Neural progenitor cell (in vitro differentiated cells): ENCODE results near the gene EPHA1. TPM values are rescaled to one million over a fixed set of nuclear protein-coding genes. Genes with fewer than 3 reads are reported as not detected.
A peak's percentile ranks its signal among the peaks of the same experiment; 100 is the strongest.

Source experiments
- DNase-seq: peaks from one replicate; pipeline ENCODE4 v3.0.0-alpha.2; 2016; ENCODE audit warnings: low spot score
- H2AFZ ChIP-seq: fragments of 200-600 bp; sonication (generic); replicated peaks from 2 replicates; pipeline ENCODE4 v1.6.1; 2016; ENCODE audit warnings: antibody characterized with exemption
- H3F3A ChIP-seq: fragments of 200-600 bp; sonication (generic); 2 replicates; pipeline ENCODE4 v1.6.1; 2016; ENCODE audit warnings: antibody characterized with exemption, low read depth
- H3K27ac ChIP-seq: fragments of 200-600 bp; sonication (generic); 2 replicates; pipeline ENCODE4 v1.5.1; 2016; ENCODE audit warnings: mild to moderate bottlenecking
- H3K27me3 ChIP-seq: fragments of 200-600 bp; sonication (generic); 2 replicates; pipeline ENCODE4 v1.6.1; 2016; ENCODE audit warnings: mild to moderate bottlenecking, moderate library complexity
- H3K36me3 ChIP-seq: fragments of 200-600 bp; sonication (generic); 2 replicates; pipeline ENCODE4 v1.5.1; 2016
- H3K4me1 ChIP-seq: fragments of 200-600 bp; sonication (generic); 2 replicates; pipeline ENCODE4 v1.6.1; 2016; ENCODE audit warnings: mixed run types
- H3K4me2 ChIP-seq: fragments of 200-600 bp; sonication (generic); 2 replicates; pipeline ENCODE4 v1.6.1; 2016
- H3K4me3 ChIP-seq: fragments of 200-600 bp; sonication (generic); 2 replicates; pipeline ENCODE4 v1.5.1; 2016
- H3K79me2 ChIP-seq: fragments of 200-600 bp; sonication (generic); 2 replicates; pipeline ENCODE4 v1.6.1; 2016; ENCODE audit warnings: low read depth
- H3K9ac ChIP-seq: fragments of 200-600 bp; sonication (generic); 2 replicates; pipeline ENCODE4 v1.6.1; 2016
- H3K9me3 ChIP-seq: fragments of 200-600 bp; sonication (generic); 2 replicates; pipeline ENCODE4 v1.5.1; 2016; ENCODE audit warnings: low read depth
- H4K20me1 ChIP-seq: fragments of 200-600 bp; sonication (generic); 2 replicates; pipeline ENCODE4 v1.6.1; 2016; ENCODE audit warnings: low read depth
- H3K27ac Mint-ChIP-seq: 3 replicates; pipeline ENCODE4 v1.8.0; 2021; ENCODE audit warnings: mixed read lengths
- H3K27me3 Mint-ChIP-seq: 2 replicates; pipeline ENCODE4 v1.8.0; 2022; ENCODE audit warnings: low read depth, mild to moderate bottlenecking, inconsistent platforms, moderate library complexity, mixed read lengths; ENCODE audit not compliant: insufficient read depth
- H3K36me3 Mint-ChIP-seq: 3 replicates; pipeline ENCODE4 v1.8.0; 2021; ENCODE audit warnings: mixed read lengths
- H3K4me1 Mint-ChIP-seq: 3 replicates; pipeline ENCODE4 v1.8.0; 2021; ENCODE audit warnings: mixed read lengths
- H3K4me3 Mint-ChIP-seq: 3 replicates; pipeline ENCODE4 v1.8.0; 2021; ENCODE audit warnings: mild to moderate bottlenecking, moderate library complexity, mixed read lengths
- H3K9me3 Mint-ChIP-seq: 3 replicates; pipeline ENCODE4 v1.8.0; 2020; ENCODE audit warnings: mixed read lengths
- EZH2 ChIP-seq: fragments of 200-600 bp; sonication (generic); IDR thresholded peaks from 2 replicates; pipeline ENCODE4 v1.6.1; 2017; ENCODE audit warnings: antibody characterized with exemption, mild to moderate bottlenecking, moderate library complexity
- EZH2phosphoT487 ChIP-seq: fragments of 200-600 bp; sonication (generic); IDR thresholded peaks from 2 replicates; pipeline ENCODE4 v1.6.1; 2017; ENCODE audit warnings: antibody characterized with exemption
- total RNA-seq: library from RNA; depleted of rRNA; stranded (reverse); fragments of >200 nt; gene quantifications from 2 replicates; pipeline ENCODE4 v1.2.3, GENCODE V29; 2015; ENCODE audit warnings: low replicate concordance
- TF ChIP-seq, protein P1 (sequence below): fragments of 200-600 bp; sonication (generic); IDR thresholded peaks from 2 replicates; pipeline ENCODE4 v1.5.1; 2017; ENCODE audit warnings: antibody characterized with exemption, mild to moderate bottlenecking

EPHA1 gene
- total RNA-seq, 1 donor from 2014 or later: 4.1 TPM

DNA sequence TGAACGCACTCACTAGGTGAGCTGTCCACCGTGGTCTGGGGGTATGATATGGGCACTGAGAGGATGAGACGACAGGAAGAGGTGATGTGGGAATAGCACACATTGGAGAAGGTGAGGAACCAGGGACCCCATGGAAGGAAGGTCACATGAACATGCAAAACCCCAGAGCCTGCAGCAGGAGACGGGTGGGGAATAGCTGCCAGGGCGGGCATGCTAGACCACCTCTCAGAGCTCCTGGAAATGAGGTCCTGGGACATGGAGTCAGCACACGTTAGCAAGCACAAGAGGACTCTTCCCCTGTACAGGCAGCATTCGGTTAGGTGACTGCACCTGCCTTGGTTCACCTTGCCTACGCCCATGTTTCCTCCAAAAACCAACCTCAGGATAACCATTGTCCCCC, 54.3 kb downstream of the EPHA1 start:
- H4K20me1 ChIP-seq: peaks cover 24% of the 10 kb centered on the region
- no peak overlapping the region for H3K9ac ChIP-seq
- Mint-ChIP-seq H3K36me3 (peaks cover 31% of the 10 kb centered on the region), H3K27me3 (peaks cover 8% of the 10 kb centered on the region), H3K4me1 (peaks cover 25% of the 10 kb centered on the region), H3K9me3 (no peaks in the 10 kb centered on the region), H3K27ac (no peak overlapping the region), H3K4me3 (no peak overlapping the region)
- H3K36me3 ChIP-seq: no peaks in the 10 kb centered on the region
- no peak overlapping the region for H3K27ac ChIP-seq
- H3K27me3 ChIP-seq: no peaks in the 10 kb centered on the region
- no peaks in the 10 kb centered on the region for H3K79me2 ChIP-seq
- H3K4me2 ChIP-seq: no peak overlapping the region
- H3K4me3 ChIP-seq: no peak overlapping the region
- DNase-seq: no peak
- TF ChIP-seq, protein P1, sequence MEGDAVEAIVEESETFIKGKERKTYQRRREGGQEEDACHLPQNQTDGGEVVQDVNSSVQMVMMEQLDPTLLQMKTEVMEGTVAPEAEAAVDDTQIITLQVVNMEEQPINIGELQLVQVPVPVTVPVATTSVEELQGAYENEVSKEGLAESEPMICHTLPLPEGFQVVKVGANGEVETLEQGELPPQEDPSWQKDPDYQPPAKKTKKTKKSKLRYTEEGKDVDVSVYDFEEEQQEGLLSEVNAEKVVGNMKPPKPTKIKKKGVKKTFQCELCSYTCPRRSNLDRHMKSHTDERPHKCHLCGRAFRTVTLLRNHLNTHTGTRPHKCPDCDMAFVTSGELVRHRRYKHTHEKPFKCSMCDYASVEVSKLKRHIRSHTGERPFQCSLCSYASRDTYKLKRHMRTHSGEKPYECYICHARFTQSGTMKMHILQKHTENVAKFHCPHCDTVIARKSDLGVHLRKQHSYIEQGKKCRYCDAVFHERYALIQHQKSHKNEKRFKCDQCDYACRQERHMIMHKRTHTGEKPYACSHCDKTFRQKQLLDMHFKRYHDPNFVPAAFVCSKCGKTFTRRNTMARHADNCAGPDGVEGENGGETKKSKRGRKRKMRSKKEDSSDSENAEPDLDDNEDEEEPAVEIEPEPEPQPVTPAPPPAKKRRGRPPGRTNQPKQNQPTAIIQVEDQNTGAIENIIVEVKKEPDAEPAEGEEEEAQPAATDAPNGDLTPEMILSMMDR: no peak
- no peak for TF ChIP-seq EZH2
- no peak for TF ChIP-seq EZH2phosphoT487
- no peaks in the 10 kb centered on the region for H3K9me3 ChIP-seq
- peaks cover 19% of the 10 kb centered on the region for H3K4me1 ChIP-seq
- no peak overlapping the region for H2AFZ ChIP-seq
- H3F3A ChIP-seq: peaks cover 18% of the 10 kb centered on the region

DNA sequence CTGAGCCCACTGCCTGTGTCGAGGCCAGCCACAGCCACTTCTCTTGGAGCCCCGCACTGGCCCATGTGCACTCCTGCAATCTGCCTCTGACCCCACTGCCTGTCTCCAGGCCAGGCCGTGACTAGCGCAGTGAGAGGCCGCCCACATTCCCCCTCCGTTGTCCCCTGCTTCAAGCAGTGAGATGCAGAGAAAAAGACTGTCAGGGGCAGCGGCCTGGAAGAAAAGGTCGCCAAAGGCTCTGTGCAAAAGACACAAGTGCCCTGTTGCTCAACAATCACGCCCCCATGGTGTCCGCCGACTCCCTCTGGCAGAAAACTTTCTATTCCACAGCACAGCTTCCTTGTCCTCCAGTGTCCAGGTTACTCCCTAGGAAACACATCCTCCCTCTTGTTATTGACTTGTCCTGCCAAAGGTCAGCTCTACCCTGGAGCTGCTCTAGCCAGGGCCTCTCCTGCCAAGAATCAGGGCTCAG, 56.1 kb downstream of the EPHA1 start:
- peaks cover 19% of the 10 kb centered on the region for H3K4me1 ChIP-seq
- H3K9ac ChIP-seq: no peak overlapping the region
- peaks cover 18% of the 10 kb centered on the region for H3F3A ChIP-seq
- H3K27me3 ChIP-seq: peaks cover 6% of the 10 kb centered on the region
- DNase-seq: peak; percentile 86
- peak overlapping the region; percentile 75 for H3K4me3 Mint-ChIP-seq
- H3K27ac ChIP-seq: peak overlapping the region; percentile 84
- H3K4me3 ChIP-seq: no peak overlapping the region
- peak overlapping the region; percentile 83 for H3K27ac Mint-ChIP-seq
- H3K9me3 ChIP-seq: no peaks in the 10 kb centered on the region
- H3K9me3 Mint-ChIP-seq: no peaks in the 10 kb centered on the region
- H3K4me1 Mint-ChIP-seq: peaks cover 25% of the 10 kb centered on the region
- no peaks in the 10 kb centered on the region for H3K36me3 ChIP-seq
- H3K4me2 ChIP-seq: peak overlapping the region; percentile 46
- TF ChIP-seq EZH2phosphoT487: no peak
- TF ChIP-seq, protein P1: no peak
- no peak for TF ChIP-seq EZH2
- H3K27me3 Mint-ChIP-seq: peaks cover 10% of the 10 kb centered on the region
- peaks cover 17% of the 10 kb centered on the region for H3K36me3 Mint-ChIP-seq
- peaks cover 24% of the 10 kb centered on the region for H4K20me1 ChIP-seq
- H3K79me2 ChIP-seq: no peaks in the 10 kb centered on the region
- H2AFZ ChIP-seq: no peak overlapping the region

- TF ChIP-seq EZH2 (no peak), EZH2phosphoT487 (no peak)
- TF ChIP-seq, protein P1: no peak
- Mint-ChIP-seq H3K36me3 (peaks cover 12% of the 10 kb centered on the region), H3K9me3 (peaks cover 4% of the 10 kb centered on the region), H3K27me3 (peaks cover 10% of the 10 kb centered on the region), H3K4me1 (peaks cover 25% of the 10 kb centered on the region), H3K4me3 (no peak overlapping the region), H3K27ac (peak overlapping the region; percentile 20)
- no peaks in the 10 kb centered on the region for H3K36me3 ChIP-seq
- no peaks in the 10 kb centered on the region for H3K79me2 ChIP-seq
- H3K4me2 ChIP-seq: no peak overlapping the region
- no peak overlapping the region for H2AFZ ChIP-seq
- H3K9me3 ChIP-seq: no peaks in the 10 kb centered on the region
- no peak for DNase-seq
- H3F3A ChIP-seq: peaks cover 18% of the 10 kb centered on the region
- H3K27me3 ChIP-seq: peaks cover 12% of the 10 kb centered on the region
- H3K27ac ChIP-seq: no peak overlapping the region
- H3K4me3 ChIP-seq: no peak overlapping the region
- H4K20me1 ChIP-seq: peaks cover 24% of the 10 kb centered on the region
- H3K9ac ChIP-seq: no peak overlapping the region
- H3K4me1 ChIP-seq: peaks cover 19% of the 10 kb centered on the region
Observed at GRCh38 chr7:143351574-143351973, 57.1 kb downstream of the EPHA1 start.
